ENCODE data around the gene TGM3. TPM values are rescaled to one million over a fixed set of nuclear protein-coding genes. Genes with fewer than 3 reads are reported as not detected.

TGM3 gene
- total RNA-seq, 1 experiment from 2014 or later, result not detected

- Histone ChIP-seq H3K27ac (no peak overlapping the region), H3K36me3 (no peaks in the 10 kb centered on the region), H3K4me3 (no peak overlapping the region), H3K4me1 (no peaks in the 10 kb centered on the region), H3K27me3 (peaks cover 5% of the 10 kb centered on the region; the same call in 1 of the 2 replicates), H3K9me3 (replicated peaks) (no peaks in the 10 kb centered on the region)
- no peak for DNase-seq
Measured at GRCh38 chr20:2381303-2381702, 85.5 kb downstream of the TGM3 start.

- H3K27ac ChIP-seq, result no peak overlapping the region
- DNase-seq, result no peak
- no peak overlapping the region for H3K4me3 ChIP-seq
- no peaks in the 10 kb centered on the region for H3K36me3 ChIP-seq
- H3K4me1 ChIP-seq, result no peaks in the 10 kb centered on the region
- H3K9me3 ChIP-seq (replicated peaks), result no peaks in the 10 kb centered on the region
- H3K27me3 ChIP-seq, result peaks cover 5% of the 10 kb centered on the region; the same call in 1 of the 2 replicates
Measured at GRCh38 chr20:2382833-2383232, 87.0 kb downstream of the TGM3 start.

- DNase-seq, result no peak
- H3K4me3 ChIP-seq, result no peak overlapping the region
- H3K4me1 ChIP-seq, result no peaks in the 10 kb centered on the region
- H3K27ac ChIP-seq, result no peak overlapping the region
- no peaks in the 10 kb centered on the region for H3K27me3 ChIP-seq
- no peaks in the 10 kb centered on the region for H3K36me3 ChIP-seq
- H3K9me3 ChIP-seq (replicated peaks), result no peaks in the 10 kb centered on the region
Measured at GRCh38 chr20:2385026-2385425, 89.2 kb downstream of the TGM3 start.

- H3K4me1 ChIP-seq, result no peaks in the 10 kb centered on the region
- no peak for DNase-seq
- no peaks in the 10 kb centered on the region for H3K27me3 ChIP-seq
- H3K27ac ChIP-seq, result no peak overlapping the region
- no peaks in the 10 kb centered on the region for H3K36me3 ChIP-seq
- no peak overlapping the region for H3K4me3 ChIP-seq
- H3K9me3 ChIP-seq (replicated peaks), result no peaks in the 10 kb centered on the region
Measured at GRCh38 chr20:2385496-2385895, 89.7 kb downstream of the TGM3 start.

- no peak for DNase-seq
- Histone ChIP-seq H3K9me3 (replicated peaks) (no peaks in the 10 kb centered on the region), H3K4me1 (no peaks in the 10 kb centered on the region), H3K27me3 (peaks cover under 1% of the 10 kb centered on the region; the same call in 1 of the 2 replicates), H3K27ac (no peak overlapping the region), H3K4me3 (no peak overlapping the region), H3K36me3 (no peaks in the 10 kb centered on the region)
Measured at GRCh38 chr20:2386516-2387179, 90.8 kb downstream of the TGM3 start.

- no peaks in the 10 kb centered on the region for H3K36me3 ChIP-seq
- H3K27me3 ChIP-seq, result peaks cover 6% of the 10 kb centered on the region; the same call in 1 of the 2 replicates
- DNase-seq, result peak; percentile 40 to 73
- H3K9me3 ChIP-seq (replicated peaks), result no peaks in the 10 kb centered on the region
- H3K4me1 ChIP-seq, result no peaks in the 10 kb centered on the region
- H3K27ac ChIP-seq, result no peak overlapping the region
- H3K4me3 ChIP-seq, result no peak overlapping the region
Measured at GRCh38 chr20:2387180-2387577, 91.4 kb downstream of the TGM3 start.

- no peaks in the 10 kb centered on the region for H3K9me3 ChIP-seq (replicated peaks)
Measured at GRCh38 chr20:2387580-2387979, 91.8 kb downstream of the TGM3 start.

More at GRCh38 chr20:2387580-2387979, 91.8 kb downstream of the TGM3 start:
- no peak for DNase-seq
- H3K36me3 ChIP-seq, result no peaks in the 10 kb centered on the region
- no peak overlapping the region for H3K4me3 ChIP-seq
- H3K4me1 ChIP-seq, result no peaks in the 10 kb centered on the region
- peaks cover 8% of the 10 kb centered on the region; the same call in 1 of the 2 replicates for H3K27me3 ChIP-seq
- H3K27ac ChIP-seq, result no peak overlapping the region

Other genes starting within 250 kb of the TGM3 start
- 18.0 and 19.1 TPM in 2 replicates for gene STK35, start 194.2 kb upstream of the TGM3 start, total RNA-seq (2014; rRNA removed; shearing (Covaris generic))
- not detected in 2 replicates for gene TGM6, start 84.9 kb downstream of the TGM3 start, total RNA-seq (2014; rRNA removed; shearing (Covaris generic))
- 401 and 455 TPM in 2 replicates for gene SNRPB, start 174.8 kb downstream of the TGM3 start, total RNA-seq (2014; rRNA removed; shearing (Covaris generic))
- gene ZNF343, start 212.9 kb downstream of the TGM3 start, total RNA-seq (2014; rRNA removed; shearing (Covaris generic)), result 11.7 and 12.5 TPM in 2 replicates
- gene TMC2, start 240.6 kb downstream of the TGM3 start, total RNA-seq (2014; rRNA removed; shearing (Covaris generic)), result 0.15 and 0.24 TPM in 2 replicates

All from SJCRH30 (cell line).